ENCODE measurements around the gene AMMECR1L. TPM values are rescaled to one million over a fixed set of nuclear protein-coding genes. Genes with fewer than 3 reads are reported as not detected.
"Not testable (repeated sequence)": the region's sequence is repeated elsewhere in the genome, so short reads cannot be mapped to it uniquely, and the experiment has no call there.

AMMECR1L gene
- total RNA-seq, 2 donors from 2014 or later: 9.9 to 29.6 TPM

DNA sequence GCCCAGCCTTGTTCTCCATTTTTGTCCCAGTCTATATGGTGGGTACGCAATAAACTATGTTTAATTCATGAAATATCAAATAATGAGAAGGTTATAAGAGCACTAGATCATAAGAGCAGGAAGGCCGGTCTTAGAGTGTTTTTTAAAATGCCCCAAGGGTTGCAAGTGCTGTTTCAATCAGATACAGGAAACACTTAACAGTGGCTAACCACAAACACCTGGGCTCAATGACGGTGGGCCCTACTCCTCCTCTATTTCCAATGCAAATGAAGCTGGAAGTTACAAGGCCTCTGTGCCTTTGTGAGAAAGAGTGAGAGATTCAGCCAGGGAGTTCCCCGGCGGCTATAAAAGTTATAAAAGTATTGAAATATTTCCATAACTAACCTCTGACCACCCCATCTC is 55.9 kb downstream of the AMMECR1L start:
- Histone ChIP-seq H3K9me3 (no peaks in the 10 kb centered on the region), H3K4me1 (replicated peaks) (no peaks in the 10 kb centered on the region), H3K27ac (no peak overlapping the region), H3K4me3 (no peak overlapping the region), H3K27me3 (replicated peaks; ENCODE audit: insufficient read depth) (no peaks in the 10 kb centered on the region), H3K36me3 (no peaks in the 10 kb centered on the region)
- WGBS: 41% methylated on average over 5 of the region's 5 CpGs
- no peak for TF ChIP-seq POLR2A (IDR thresholded peaks at IDR 0.05)
- TF ChIP-seq, protein P1, sequence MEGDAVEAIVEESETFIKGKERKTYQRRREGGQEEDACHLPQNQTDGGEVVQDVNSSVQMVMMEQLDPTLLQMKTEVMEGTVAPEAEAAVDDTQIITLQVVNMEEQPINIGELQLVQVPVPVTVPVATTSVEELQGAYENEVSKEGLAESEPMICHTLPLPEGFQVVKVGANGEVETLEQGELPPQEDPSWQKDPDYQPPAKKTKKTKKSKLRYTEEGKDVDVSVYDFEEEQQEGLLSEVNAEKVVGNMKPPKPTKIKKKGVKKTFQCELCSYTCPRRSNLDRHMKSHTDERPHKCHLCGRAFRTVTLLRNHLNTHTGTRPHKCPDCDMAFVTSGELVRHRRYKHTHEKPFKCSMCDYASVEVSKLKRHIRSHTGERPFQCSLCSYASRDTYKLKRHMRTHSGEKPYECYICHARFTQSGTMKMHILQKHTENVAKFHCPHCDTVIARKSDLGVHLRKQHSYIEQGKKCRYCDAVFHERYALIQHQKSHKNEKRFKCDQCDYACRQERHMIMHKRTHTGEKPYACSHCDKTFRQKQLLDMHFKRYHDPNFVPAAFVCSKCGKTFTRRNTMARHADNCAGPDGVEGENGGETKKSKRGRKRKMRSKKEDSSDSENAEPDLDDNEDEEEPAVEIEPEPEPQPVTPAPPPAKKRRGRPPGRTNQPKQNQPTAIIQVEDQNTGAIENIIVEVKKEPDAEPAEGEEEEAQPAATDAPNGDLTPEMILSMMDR (IDR thresholded peaks at IDR 0.05): no peak
- TF ChIP-seq POLR2AphosphoS5 (IDR thresholded peaks at IDR 0.05): no peak
- intact Hi-C loops (cut with DNase I): no loop called here
- DNase-seq (ENCODE audit: low spot score): no peak

DNA sequence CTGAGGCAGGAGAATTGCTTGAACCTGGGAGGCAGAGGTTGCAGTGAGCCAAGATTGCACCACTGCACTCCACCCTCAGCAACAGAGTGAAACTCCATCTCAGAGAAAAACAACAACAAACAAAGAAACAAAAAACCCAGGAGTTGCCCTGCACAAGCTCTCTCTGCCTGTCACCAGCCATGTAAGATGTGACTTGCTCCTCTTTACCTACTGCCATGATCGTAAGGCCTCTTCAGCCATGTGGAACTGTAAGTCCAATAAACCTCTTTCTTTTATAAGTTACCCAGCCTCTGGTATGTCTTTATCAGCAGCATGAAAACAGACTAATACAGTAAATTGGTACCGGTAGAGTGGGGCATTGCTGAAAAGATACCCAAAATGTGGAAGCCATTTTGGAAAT is 59.0 kb downstream of the AMMECR1L start:
- H3K27ac ChIP-seq; H3K27me3 ChIP-seq (replicated peaks; ENCODE audit: insufficient read depth); H3K4me3 ChIP-seq; DNase-seq (ENCODE audit: low spot score); H3K36me3 ChIP-seq; intact Hi-C loops (cut with DNase I); H3K9me3 ChIP-seq; H3K4me1 ChIP-seq (replicated peaks): not testable (repeated sequence)
- 98% methylated on average over 2 of the region's 2 CpGs for WGBS

DNA sequence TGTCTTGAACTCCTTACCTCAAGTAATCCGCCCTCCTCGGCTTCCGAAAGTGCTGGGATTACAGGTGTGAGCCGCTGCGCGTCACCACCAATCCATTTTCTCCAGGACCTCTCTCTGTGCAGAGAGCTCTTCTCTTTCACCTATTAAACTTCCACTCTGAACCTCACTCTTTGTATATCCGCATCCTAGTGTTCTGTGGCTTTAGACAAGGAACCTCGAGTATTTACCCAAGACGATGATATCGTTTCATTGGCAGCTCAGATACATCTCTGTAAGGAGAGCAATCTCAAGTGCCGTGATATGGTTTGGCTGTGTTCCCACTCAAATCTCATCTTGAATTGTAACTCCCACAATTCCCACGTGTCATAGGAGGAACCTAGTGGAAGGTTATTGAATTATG is 59.7 kb downstream of the AMMECR1L start:
- H3K4me3 ChIP-seq: no peak overlapping the region
- H3K4me1 ChIP-seq (replicated peaks): no peaks in the 10 kb centered on the region
- H3K27ac ChIP-seq: no peak overlapping the region
- no peaks in the 10 kb centered on the region for H3K36me3 ChIP-seq
- 83% methylated on average over 12 of the region's 12 CpGs for WGBS
- H3K9me3 ChIP-seq: no peaks in the 10 kb centered on the region
- TF ChIP-seq POLR2AphosphoS5 (IDR thresholded peaks at IDR 0.05) (no peak), POLR2A (IDR thresholded peaks at IDR 0.05) (no peak)
- TF ChIP-seq, protein P1 (IDR thresholded peaks at IDR 0.05): no peak
- no peak for DNase-seq (ENCODE audit: low spot score)
- intact Hi-C loops (cut with DNase I): no loop called here
- no peaks in the 10 kb centered on the region for H3K27me3 ChIP-seq (replicated peaks; ENCODE audit: insufficient read depth)

DNA sequence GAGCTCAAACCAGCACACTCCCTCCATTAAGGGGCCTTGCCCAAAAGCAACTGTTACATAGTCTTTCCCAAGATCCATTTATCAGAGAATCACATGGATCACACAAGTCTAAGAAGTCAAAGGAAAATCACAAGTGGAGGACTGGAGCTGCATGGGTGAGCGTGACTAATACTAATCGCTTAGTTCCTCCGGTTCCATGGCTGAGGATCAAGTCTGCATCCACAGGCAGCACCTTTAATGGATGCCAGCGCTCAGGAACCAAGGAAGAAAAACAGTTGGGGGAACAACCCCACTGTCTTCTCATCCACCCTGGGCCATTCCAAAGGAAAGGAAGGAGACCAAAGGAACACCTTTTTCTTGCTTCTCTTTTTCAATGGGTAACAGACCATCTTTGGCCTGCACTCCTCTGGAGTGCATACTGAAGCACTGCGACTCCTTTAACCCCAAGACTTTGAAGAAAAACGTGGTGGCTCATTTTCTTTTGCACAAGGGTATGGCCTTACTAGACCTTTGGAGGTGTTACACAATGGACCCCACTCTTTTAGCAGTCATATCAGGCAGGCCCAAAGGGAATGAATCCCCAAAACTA is 65.6 kb downstream of the AMMECR1L start:
- H3K4me3 ChIP-seq: no peak overlapping the region
- DNase-seq (ENCODE audit: low spot score): no peak
- 80% methylated on average over 6 of the region's 6 CpGs for WGBS
- H3K9me3 ChIP-seq: no peaks in the 10 kb centered on the region
- H3K27me3 ChIP-seq (replicated peaks; ENCODE audit: insufficient read depth): no peaks in the 10 kb centered on the region
- intact Hi-C loops (cut with DNase I): no loop called here
- no peak for TF ChIP-seq POLR2AphosphoS5 (IDR thresholded peaks at IDR 0.05)
- no peaks in the 10 kb centered on the region for H3K4me1 ChIP-seq (replicated peaks)
- no peaks in the 10 kb centered on the region for H3K36me3 ChIP-seq
- no peak overlapping the region for H3K27ac ChIP-seq

DNA sequence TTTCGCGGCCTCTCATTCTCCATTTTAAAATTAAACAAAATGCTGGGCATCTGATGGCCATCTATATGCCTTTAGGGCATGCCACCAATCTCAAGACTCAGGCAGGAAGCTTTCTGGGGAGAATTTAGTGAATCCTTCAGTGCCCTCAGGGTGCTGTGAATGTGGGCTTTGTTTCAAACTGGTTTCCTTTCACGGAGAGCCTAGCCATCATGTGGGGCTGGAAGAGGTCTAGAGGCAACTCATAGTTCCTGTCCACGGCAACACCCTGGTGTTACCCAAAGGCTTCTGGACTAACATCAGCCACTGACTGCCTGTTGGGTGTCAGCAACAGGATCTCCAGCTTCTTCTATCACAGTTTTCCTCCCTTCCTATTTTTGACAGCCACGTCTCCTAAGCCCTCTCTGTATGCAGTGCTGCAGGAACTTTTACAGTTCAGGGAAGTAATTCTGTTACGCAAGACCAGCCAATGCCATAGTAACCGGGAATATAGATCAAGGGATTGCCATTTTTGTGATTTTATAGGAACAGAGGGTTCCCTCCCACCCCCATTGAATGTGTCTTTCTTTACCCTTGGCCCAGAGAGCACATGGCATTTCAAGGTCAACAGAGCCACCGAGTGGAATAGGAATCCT is 66.8 kb downstream of the AMMECR1L start:
- DNase-seq (ENCODE audit: low spot score): no peak
- no peak overlapping the region for H3K4me3 ChIP-seq
- intact Hi-C loops (cut with DNase I): no loop called here
- H3K27ac ChIP-seq: no peak overlapping the region
- TF ChIP-seq POLR2AphosphoS5 (IDR thresholded peaks at IDR 0.05) (no peak), POLR2A (IDR thresholded peaks at IDR 0.05) (no peak)
- TF ChIP-seq, protein P1 (IDR thresholded peaks at IDR 0.05): no peak
- H3K36me3 ChIP-seq: no peaks in the 10 kb centered on the region
- no peaks in the 10 kb centered on the region for H3K27me3 ChIP-seq (replicated peaks; ENCODE audit: insufficient read depth)
- H3K9me3 ChIP-seq: no peaks in the 10 kb centered on the region
- WGBS: 76% methylated on average over 8 of the region's 8 CpGs
- no peaks in the 10 kb centered on the region for H3K4me1 ChIP-seq (replicated peaks)

DNA sequence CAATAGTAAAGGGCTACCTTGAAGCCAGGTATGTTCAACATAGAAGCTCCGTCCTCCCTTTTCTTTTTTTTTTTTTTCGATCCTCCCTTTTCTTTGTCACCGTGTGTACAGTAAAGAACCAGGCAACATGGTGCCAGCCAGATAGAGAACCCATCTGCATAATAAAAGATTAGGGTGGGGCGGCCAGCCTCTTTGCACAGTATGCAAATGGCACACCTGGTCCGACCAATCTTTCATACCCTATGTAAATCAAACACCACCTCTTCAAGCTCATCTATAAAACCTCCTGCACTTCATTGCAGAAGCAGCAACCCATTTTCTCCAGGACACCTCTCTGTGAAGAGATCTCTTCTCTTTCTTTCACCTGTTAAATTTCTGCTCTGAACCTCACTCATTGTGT is 67.5 kb downstream of the AMMECR1L start:
- WGBS: 61% methylated on average over 5 of the region's 5 CpGs
- intact Hi-C loops (cut with DNase I): no loop called here

More for the DNA sequence above, 67.5 kb downstream of the AMMECR1L start:
- TF ChIP-seq POLR2AphosphoS5 (IDR thresholded peaks at IDR 0.05): no peak
- TF ChIP-seq, protein P1 (IDR thresholded peaks at IDR 0.05): no peak
- TF ChIP-seq POLR2A (IDR thresholded peaks at IDR 0.05): no peak
- Histone ChIP-seq H3K27ac (no peak overlapping the region), H3K9me3 (no peaks in the 10 kb centered on the region), H3K4me1 (replicated peaks) (no peaks in the 10 kb centered on the region), H3K27me3 (replicated peaks; ENCODE audit: insufficient read depth) (no peaks in the 10 kb centered on the region), H3K4me3 (no peak overlapping the region), H3K36me3 (no peaks in the 10 kb centered on the region)
- DNase-seq (ENCODE audit: low spot score): no peak

Data from prostate gland (tissue), 2 donors.